Measurements from ENCODE around the gene LY6G5B. TPM values are rescaled to one million over a fixed set of nuclear protein-coding genes. Genes with fewer than 3 reads are reported as not detected.
A peak's percentile ranks its signal among the peaks of the same experiment; 100 is the strongest.

The LY6G5B gene
- total RNA-seq, 4 donors from 2014 or later, result 2.9 to 4.0 (median 3.2) TPM

GRCh38 chr6:31662124-31662723 is 7.6 kb upstream of the LY6G5B start:
- H3K4me3 ChIP-seq, result no peak overlapping the region
- no peaks in the 10 kb centered on the region for H3K9me3 ChIP-seq
- no peak for DNase-seq (ENCODE audit: extremely low spot score)
- WGBS, result 86% methylated on average over 12 of the region's 12 CpGs
- H3K27ac ChIP-seq (replicated peaks in 1 of 4), result peak overlapping the region in 3 of 4 donors; percentile 1 to 99 (median 50)
- TF ChIP-seq, protein P1, sequence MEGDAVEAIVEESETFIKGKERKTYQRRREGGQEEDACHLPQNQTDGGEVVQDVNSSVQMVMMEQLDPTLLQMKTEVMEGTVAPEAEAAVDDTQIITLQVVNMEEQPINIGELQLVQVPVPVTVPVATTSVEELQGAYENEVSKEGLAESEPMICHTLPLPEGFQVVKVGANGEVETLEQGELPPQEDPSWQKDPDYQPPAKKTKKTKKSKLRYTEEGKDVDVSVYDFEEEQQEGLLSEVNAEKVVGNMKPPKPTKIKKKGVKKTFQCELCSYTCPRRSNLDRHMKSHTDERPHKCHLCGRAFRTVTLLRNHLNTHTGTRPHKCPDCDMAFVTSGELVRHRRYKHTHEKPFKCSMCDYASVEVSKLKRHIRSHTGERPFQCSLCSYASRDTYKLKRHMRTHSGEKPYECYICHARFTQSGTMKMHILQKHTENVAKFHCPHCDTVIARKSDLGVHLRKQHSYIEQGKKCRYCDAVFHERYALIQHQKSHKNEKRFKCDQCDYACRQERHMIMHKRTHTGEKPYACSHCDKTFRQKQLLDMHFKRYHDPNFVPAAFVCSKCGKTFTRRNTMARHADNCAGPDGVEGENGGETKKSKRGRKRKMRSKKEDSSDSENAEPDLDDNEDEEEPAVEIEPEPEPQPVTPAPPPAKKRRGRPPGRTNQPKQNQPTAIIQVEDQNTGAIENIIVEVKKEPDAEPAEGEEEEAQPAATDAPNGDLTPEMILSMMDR (IDR thresholded peaks at IDR 0.05), result no peak
- no peak for TF ChIP-seq POLR2A (IDR thresholded peaks at IDR 0.05; ENCODE audit: low read depth)
- no peak for TF ChIP-seq POLR2AphosphoS5 (IDR thresholded peaks at IDR 0.05)
- no peak for TF ChIP-seq EP300 (IDR thresholded peaks at IDR 0.05)
- H3K27me3 ChIP-seq, result no peaks in the 10 kb centered on the region
- peaks cover 65 to 79% (median 74%) of the 10 kb centered on the region in 4 donors for H3K4me1 ChIP-seq
- H3K36me3 ChIP-seq, result peaks cover 0 to 33% (median 30%) of the 10 kb centered on the region in 4 donors
- intact Hi-C loops (cut with DNase I), result no loop called here

DNA sequence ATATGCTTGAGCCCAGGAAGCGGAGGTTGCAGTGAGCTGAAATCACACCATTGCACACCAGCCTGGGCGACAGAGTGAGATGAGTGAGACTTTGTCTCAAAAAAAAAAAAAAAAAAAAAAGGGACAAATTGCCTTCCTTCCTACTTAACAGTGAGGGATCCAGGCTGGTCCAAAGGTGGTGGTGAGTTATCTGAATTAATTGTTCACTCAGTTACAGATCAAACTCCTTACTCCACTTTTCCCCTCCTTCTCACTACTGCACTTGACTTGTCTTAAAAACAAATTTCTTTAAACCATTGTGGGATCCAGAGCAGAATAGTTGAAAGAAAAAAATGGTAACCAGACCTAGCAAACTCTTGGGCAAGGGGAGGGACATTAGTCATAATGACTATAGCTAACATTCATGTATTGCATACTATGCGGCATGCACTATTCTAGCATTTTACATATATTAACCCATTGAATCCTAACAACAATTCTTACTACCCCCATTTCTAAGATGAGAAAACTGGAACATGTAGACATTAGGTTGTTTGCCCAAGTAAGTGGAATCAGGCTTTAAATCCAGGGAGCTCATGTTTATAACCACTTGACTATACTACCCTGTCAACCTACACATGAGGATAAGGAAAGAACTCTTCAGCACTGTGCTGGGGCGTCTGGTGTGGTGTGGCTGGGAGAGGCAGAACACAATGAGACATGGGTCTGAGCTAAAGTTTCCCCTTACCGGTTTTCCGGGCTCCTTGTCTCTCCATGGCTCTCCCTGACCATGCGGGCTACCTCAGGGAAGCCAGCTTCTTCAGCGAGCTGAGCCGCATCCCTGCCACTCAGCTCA is 6.4 kb upstream of the LY6G5B start:
- WGBS, result 64% methylated on average over 9 of the region's 9 CpGs
- Histone ChIP-seq H3K4me1 (peaks cover 67 to 79% (median 74%) of the 10 kb centered on the region in 4 donors), H3K27me3 (no peaks in the 10 kb centered on the region), H3K27ac (replicated peaks in 1 of 4) (peak overlapping the region; percentile 95 to 99 (median 98)), H3K36me3 (peaks cover 7 to 33% (median 33%) of the 10 kb centered on the region in 4 donors), H3K4me3 (peak overlapping the region; percentile 66 to 93 (median 78)), H3K9me3 (no peaks in the 10 kb centered on the region)
- DNase-seq (ENCODE audit: extremely low spot score), result no peak
- TF ChIP-seq, protein P1 (IDR thresholded peaks at IDR 0.05), result no peak
- TF ChIP-seq POLR2A (IDR thresholded peaks at IDR 0.05; ENCODE audit: low read depth), result no peak
- intact Hi-C loops (cut with DNase I), result no loop called here

GRCh38 chr6:31663961-31664789 is 5.6 kb upstream of the LY6G5B start:
- WGBS, result 15% methylated on average over 16 of the region's 17 CpGs
- Histone ChIP-seq H3K36me3 (peaks cover 16 to 41% (median 38%) of the 10 kb centered on the region in 4 donors), H3K9me3 (no peaks in the 10 kb centered on the region), H3K4me3 (peak overlapping the region; percentile 66 to 93 (median 78)), H3K4me1 (peaks cover 59 to 79% (median 70%) of the 10 kb centered on the region in 4 donors), H3K27ac (replicated peaks in 1 of 4) (peak overlapping the region; percentile 95 to 99 (median 98)), H3K27me3 (no peaks in the 10 kb centered on the region)
- TF ChIP-seq EP300 (IDR thresholded peaks at IDR 0.05), result no peak
- TF ChIP-seq POLR2AphosphoS5 (IDR thresholded peaks at IDR 0.05), result peak; percentile 48 to 54
- intact Hi-C loops (cut with DNase I), result no loop called here
- DNase-seq (ENCODE audit: extremely low spot score), result no peak

DNA sequence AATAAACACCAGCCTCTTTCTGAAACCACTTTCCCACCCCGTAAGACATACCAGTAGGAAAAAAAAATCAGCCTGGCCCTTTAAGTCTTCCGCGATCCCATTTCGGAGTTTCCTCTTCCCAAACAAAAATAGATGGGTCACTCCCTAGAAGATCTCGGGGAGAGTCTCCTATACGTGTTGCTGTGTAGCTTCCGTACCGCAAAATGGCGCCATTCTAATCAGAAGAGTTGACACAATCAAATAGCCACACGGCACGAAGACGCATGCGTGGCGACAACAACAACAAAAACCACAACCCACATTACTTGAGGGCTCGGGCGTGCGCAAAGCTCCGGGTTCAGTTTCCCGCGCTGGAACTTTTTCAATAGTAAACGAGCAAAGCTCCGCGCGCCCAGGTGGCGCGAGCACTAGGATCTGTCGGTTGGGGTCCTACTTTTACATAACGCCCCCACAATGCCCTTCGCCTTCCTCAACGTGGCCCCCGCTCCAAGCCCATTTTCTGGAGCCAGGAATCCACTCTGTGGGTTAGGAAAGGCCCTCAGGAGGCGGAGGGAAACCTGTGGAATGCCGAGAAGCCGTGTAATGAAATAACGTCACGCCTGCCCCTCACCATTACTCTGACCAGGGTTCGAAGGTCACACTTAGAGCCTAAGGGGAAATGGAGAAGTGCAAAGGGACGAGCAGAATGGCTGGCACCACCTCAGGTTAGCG is 4.8 kb upstream of the LY6G5B start, which contains the start of gene GPANK1:
Gene GPANK1 (minus strand): TSS at position 208 of the 711 bp plus-strand sequence. CDS start 519 bp downstream, outside the sequence.
- TF ChIP-seq POLR2A (IDR thresholded peaks at IDR 0.05; ENCODE audit: low read depth), result no peak
- peak; percentile 82 to 90 for TF ChIP-seq POLR2AphosphoS5 (IDR thresholded peaks at IDR 0.05)
- WGBS, result 2% methylated on average over 30 of the region's 39 CpGs
- H3K4me3 ChIP-seq, result peak within 1 kb of the TSS; percentile 66 to 93 (median 78)
- H3K9me3 ChIP-seq, result no peaks in the 10 kb centered on the region
- peaks cover 23 to 48% (median 46%) of the 10 kb centered on the region in 4 donors for H3K36me3 ChIP-seq
- DNase-seq (ENCODE audit: extremely low spot score), result peak; percentile 98
- H3K27ac ChIP-seq (replicated peaks in 1 of 4), result peak within 1 kb of the TSS; percentile 95 to 99 (median 98)
- H3K27me3 ChIP-seq, result no peaks in the 10 kb centered on the region
- H3K4me1 ChIP-seq, result peaks cover 55 to 75% (median 63%) of the 10 kb centered on the region in 4 donors
- intact Hi-C loops (cut with DNase I), result no loop called here
